Neural cell (in vitro differentiated cells): ENCODE data around the gene TMEM127. TPM values are rescaled to one million over a fixed set of nuclear protein-coding genes. Genes with fewer than 3 reads are reported as not detected.

Experiments
- H2AFZ ChIP-seq: fragments of 200-600, 300-800 bp; sonication (generic), shearing (Covaris generic); 2 replicates; pipeline ENCODE4 v1.6.0; 2014; ENCODE audit warnings: low read depth, mild to moderate bottlenecking, antibody characterized with exemption, low read length, moderate library complexity
- H3F3A ChIP-seq: fragments of 200-600 bp; shearing (Covaris generic); 2 replicates; pipeline ENCODE4 v1.6.1; 2016; ENCODE audit warnings: mild to moderate bottlenecking, moderate library complexity, mixed read lengths, antibody characterized with exemption, low read length; ENCODE audit not compliant: insufficient read depth, poor library complexity, severe bottlenecking
- H3K27ac ChIP-seq: fragments of 200-600, 300-800 bp; sonication (generic), shearing (Covaris generic); 2 replicates; pipeline ENCODE4 v1.5.1; 2014; ENCODE audit warnings: mild to moderate bottlenecking, low read length, moderate library complexity
- H3K27me3 ChIP-seq: fragments of 300-800, 200-600 bp; sonication (generic), shearing (Covaris generic); 2 replicates; pipeline ENCODE4 v1.6.0; 2014; ENCODE audit warnings: mild to moderate bottlenecking, low read depth, low read length, moderate library complexity; ENCODE audit not compliant: insufficient read depth
- H3K36me3 ChIP-seq: fragments of 300-800, 200-600 bp; sonication (generic), shearing (Covaris generic); 2 replicates; pipeline ENCODE4 v1.5.1; 2014; ENCODE audit warnings: mild to moderate bottlenecking, antibody characterized with exemption, low read length, moderate library complexity; ENCODE audit not compliant: insufficient read depth
- H3K4me2 ChIP-seq: fragments of 300-800, 200-600 bp; sonication (generic), shearing (Covaris generic); 2 replicates; pipeline ENCODE4 v1.6.0; 2014; ENCODE audit warnings: mild to moderate bottlenecking, low read length
- H3K4me3 ChIP-seq: fragments of 300-800, 200-600 bp; sonication (generic), shearing (Covaris generic); 2 replicates; pipeline ENCODE4 v1.5.1; 2014; ENCODE audit warnings: mild to moderate bottlenecking, low read length, moderate library complexity
- H3K79me2 ChIP-seq: fragments of 200-600 bp; shearing (Covaris generic); replicated peaks from 2 replicates; pipeline ENCODE4 v1.6.0; 2014; ENCODE audit warnings: mild to moderate bottlenecking, low read length, moderate library complexity; ENCODE audit not compliant: insufficient read depth
- H3K9ac ChIP-seq: fragments of 300-800, 200-600 bp; sonication (generic), shearing (Covaris generic); 2 replicates; pipeline ENCODE4 v1.6.1; 2016; ENCODE audit warnings: mild to moderate bottlenecking, low read length, mixed read lengths
- H3K9me2 ChIP-seq: fragments of 200-600 bp; shearing (Covaris generic); 2 replicates; pipeline ENCODE4 v1.6.1; 2016; ENCODE audit warnings: mild to moderate bottlenecking, low read length, mixed read lengths; ENCODE audit not compliant: insufficient read depth
- H3K9me3 ChIP-seq: fragments of 200-600, 300-800 bp; sonication (generic), shearing (Covaris generic); 2 replicates; pipeline ENCODE4 v1.6.1; 2016; ENCODE audit warnings: mild to moderate bottlenecking, mixed run types, low read length, moderate library complexity, mixed read lengths
- H4K20me1 ChIP-seq: fragments of 200-600 bp; shearing (Covaris generic); 2 replicates; pipeline ENCODE4 v1.6.1; 2016; ENCODE audit warnings: mild to moderate bottlenecking, mixed run types; ENCODE audit not compliant: insufficient read depth
- EP300 ChIP-seq: fragments of 450-650 bp; conservative IDR thresholded peaks from 2 replicates; pipeline ENCODE4 v1.6.1; 2014; ENCODE audit warnings: antibody characterized with exemption, mild to moderate bottlenecking, moderate library complexity; ENCODE audit not compliant: poor library complexity, severe bottlenecking
- EZH2 ChIP-seq: fragments of 200-600, 300-800 bp; shearing (Covaris generic), sonication (generic); IDR thresholded peaks from 2 replicates; pipeline ENCODE4 v1.6.1; 2014; ENCODE audit warnings: antibody characterized with exemption, low read length, borderline replicate concordance, mild to moderate bottlenecking; ENCODE audit not compliant: insufficient read depth, poor library complexity, severe bottlenecking
- MXI1 ChIP-seq: fragments of 450-650 bp; conservative IDR thresholded peaks from 2 replicates; pipeline ENCODE4 v1.6.1; 2014; ENCODE audit warnings: antibody characterized with exemption, mild to moderate bottlenecking; ENCODE audit not compliant: poor library complexity, severe bottlenecking
- POLR2AphosphoS5 ChIP-seq: IDR thresholded peaks from 2 replicates; pipeline ENCODE4 v1.6.1; 2012
- RAD21 ChIP-seq: fragments of 450-650 bp; conservative IDR thresholded peaks from 2 replicates; pipeline ENCODE4 v1.6.1; 2014; ENCODE audit warnings: antibody characterized with exemption, mild to moderate bottlenecking, moderate library complexity
- REST ChIP-seq: IDR thresholded peaks from 2 replicates; pipeline ENCODE4 v1.6.1; 2012; ENCODE audit warnings: borderline replicate concordance
- SMC3 ChIP-seq: fragments of 450-650 bp; conservative IDR thresholded peaks from 2 replicates; pipeline ENCODE4 v1.6.1; 2014; ENCODE audit warnings: antibody characterized with exemption, mild to moderate bottlenecking, moderate library complexity; ENCODE audit not compliant: poor library complexity
- TAF1 ChIP-seq: IDR thresholded peaks from 2 replicates; pipeline ENCODE4 v1.6.1; 2012; ENCODE audit warnings: low read depth
- polyA plus RNA-seq: library from polyadenylated mRNA; depleted of rRNA; stranded (reverse); fragments of >200 nt; gene quantifications from 2 replicates; pipeline ENCODE4 v1.2.3, GENCODE V29; 2014
- TF ChIP-seq, protein P1 (sequence below): fragments of 450-650 bp; IDR thresholded peaks from 2 replicates; pipeline ENCODE4 v1.5.1; 2014; ENCODE audit warnings: antibody characterized with exemption, mild to moderate bottlenecking, moderate library complexity; ENCODE audit not compliant: poor library complexity, severe bottlenecking

The TMEM127 gene
- polyA plus RNA-seq, 1 donor from 2014 or later, result 19.1 TPM

DNA sequence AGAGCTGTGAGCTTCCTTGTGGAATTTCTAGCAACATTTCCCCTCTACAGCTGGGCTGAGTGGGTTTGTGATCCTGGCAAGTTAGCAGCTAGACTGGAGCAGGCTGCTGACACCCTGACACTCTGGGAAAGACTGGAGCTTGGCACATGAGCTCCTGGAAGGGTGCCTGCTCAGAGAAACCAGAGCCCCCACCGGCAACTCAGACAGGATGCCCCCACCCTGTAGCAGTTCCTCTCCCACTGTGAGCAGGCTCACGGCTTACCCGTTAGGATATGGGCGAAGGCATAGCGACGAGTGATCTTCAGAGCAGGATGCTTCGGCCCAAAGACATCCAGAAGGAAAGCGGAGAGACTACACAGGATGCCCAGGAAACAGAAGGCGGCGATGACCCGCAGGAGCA, 11.2 kb downstream of the TMEM127 start:
- Histone ChIP-seq H3K27ac (no peak overlapping the region), H3K27me3 (no peaks in the 10 kb centered on the region), H3K36me3 (no peaks in the 10 kb centered on the region), H3K79me2 (no peaks in the 10 kb centered on the region), H2AFZ (no peak overlapping the region), H3K9me3 (no peaks in the 10 kb centered on the region), H4K20me1 (no peaks in the 10 kb centered on the region), H3F3A (no peaks in the 10 kb centered on the region), H3K9me2 (no peaks in the 10 kb centered on the region), H3K4me2 (no peak overlapping the region), H3K4me3 (no peak overlapping the region), H3K9ac (no peak overlapping the region)
- TF ChIP-seq EZH2, result no peak
- no peak for TF ChIP-seq SMC3
- no peak for TF ChIP-seq REST
- TF ChIP-seq RAD21, result no peak
- TF ChIP-seq, protein P1, sequence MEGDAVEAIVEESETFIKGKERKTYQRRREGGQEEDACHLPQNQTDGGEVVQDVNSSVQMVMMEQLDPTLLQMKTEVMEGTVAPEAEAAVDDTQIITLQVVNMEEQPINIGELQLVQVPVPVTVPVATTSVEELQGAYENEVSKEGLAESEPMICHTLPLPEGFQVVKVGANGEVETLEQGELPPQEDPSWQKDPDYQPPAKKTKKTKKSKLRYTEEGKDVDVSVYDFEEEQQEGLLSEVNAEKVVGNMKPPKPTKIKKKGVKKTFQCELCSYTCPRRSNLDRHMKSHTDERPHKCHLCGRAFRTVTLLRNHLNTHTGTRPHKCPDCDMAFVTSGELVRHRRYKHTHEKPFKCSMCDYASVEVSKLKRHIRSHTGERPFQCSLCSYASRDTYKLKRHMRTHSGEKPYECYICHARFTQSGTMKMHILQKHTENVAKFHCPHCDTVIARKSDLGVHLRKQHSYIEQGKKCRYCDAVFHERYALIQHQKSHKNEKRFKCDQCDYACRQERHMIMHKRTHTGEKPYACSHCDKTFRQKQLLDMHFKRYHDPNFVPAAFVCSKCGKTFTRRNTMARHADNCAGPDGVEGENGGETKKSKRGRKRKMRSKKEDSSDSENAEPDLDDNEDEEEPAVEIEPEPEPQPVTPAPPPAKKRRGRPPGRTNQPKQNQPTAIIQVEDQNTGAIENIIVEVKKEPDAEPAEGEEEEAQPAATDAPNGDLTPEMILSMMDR, result no peak
- no peak for TF ChIP-seq EP300
- TF ChIP-seq POLR2AphosphoS5, result no peak
- TF ChIP-seq TAF1, result no peak
- no peak for TF ChIP-seq MXI1

GRCh38 chr2:96253006-96253405, 12.8 kb downstream of the TMEM127 start:
- TF ChIP-seq EZH2 (no peak), RAD21 (no peak), SMC3 (no peak), MXI1 (no peak), REST (no peak), TAF1 (no peak), EP300 (no peak), POLR2AphosphoS5 (no peak)
- TF ChIP-seq, protein P1, result no peak
- no peaks in the 10 kb centered on the region for H3K36me3 ChIP-seq
- no peak overlapping the region for H3K4me3 ChIP-seq
- H3K79me2 ChIP-seq, result no peaks in the 10 kb centered on the region
- H3F3A ChIP-seq, result no peaks in the 10 kb centered on the region
- no peak overlapping the region for H2AFZ ChIP-seq
- no peak overlapping the region for H3K4me2 ChIP-seq
- no peaks in the 10 kb centered on the region for H3K9me2 ChIP-seq
- no peaks in the 10 kb centered on the region for H3K9me3 ChIP-seq
- no peaks in the 10 kb centered on the region for H3K27me3 ChIP-seq
- H3K9ac ChIP-seq, result no peak overlapping the region
- H4K20me1 ChIP-seq, result no peaks in the 10 kb centered on the region
- H3K27ac ChIP-seq, result no peak overlapping the region
